Left ventricle myocardium superior (tissue), 1 donor: ENCODE measurements around the gene ADAMTS17. TPM values are rescaled to one million over a fixed set of nuclear protein-coding genes. Genes with fewer than 3 reads are reported as not detected.
A peak's percentile ranks its signal among the peaks of the same experiment; 100 is the strongest.

Source experiments
- ATAC-seq: fragments of 200-7000 bp; cut with Tn5 transposase; one replicate; pipeline ENCODE4 v1.9.1; 2020; ENCODE audit warnings: mild to moderate bottlenecking, moderate library complexity
- DNase-seq: peaks from one replicate; pipeline ENCODE4 v3.0.0-alpha.2; 2020
- intact Hi-C: fragments of 100-400 bp; cut with micrococcal nuclease; formaldehyde crosslinking; loops from one replicate; pipeline ENCODE4 v1.11.0; 2022
- long read RNA-seq: library from polyadenylated mRNA; unstranded; transcript quantifications from one replicate; pipeline ENCODE4 v2.0.0, GENCODE V29; 2021
- total RNA-seq: library from RNA; stranded (reverse); fragmentation: NEBNext Ultra II Directional; extraction: Animal tissue kit (Norgen Biotek cat#: 25700); gene quantifications from one replicate; pipeline ENCODE4 v1.2.1, GENCODE V29; 2021
- donor health status: DM: no; HTN: yes; CAD: no; lungs with severe emphysema.

ADAMTS17 gene, protein sequence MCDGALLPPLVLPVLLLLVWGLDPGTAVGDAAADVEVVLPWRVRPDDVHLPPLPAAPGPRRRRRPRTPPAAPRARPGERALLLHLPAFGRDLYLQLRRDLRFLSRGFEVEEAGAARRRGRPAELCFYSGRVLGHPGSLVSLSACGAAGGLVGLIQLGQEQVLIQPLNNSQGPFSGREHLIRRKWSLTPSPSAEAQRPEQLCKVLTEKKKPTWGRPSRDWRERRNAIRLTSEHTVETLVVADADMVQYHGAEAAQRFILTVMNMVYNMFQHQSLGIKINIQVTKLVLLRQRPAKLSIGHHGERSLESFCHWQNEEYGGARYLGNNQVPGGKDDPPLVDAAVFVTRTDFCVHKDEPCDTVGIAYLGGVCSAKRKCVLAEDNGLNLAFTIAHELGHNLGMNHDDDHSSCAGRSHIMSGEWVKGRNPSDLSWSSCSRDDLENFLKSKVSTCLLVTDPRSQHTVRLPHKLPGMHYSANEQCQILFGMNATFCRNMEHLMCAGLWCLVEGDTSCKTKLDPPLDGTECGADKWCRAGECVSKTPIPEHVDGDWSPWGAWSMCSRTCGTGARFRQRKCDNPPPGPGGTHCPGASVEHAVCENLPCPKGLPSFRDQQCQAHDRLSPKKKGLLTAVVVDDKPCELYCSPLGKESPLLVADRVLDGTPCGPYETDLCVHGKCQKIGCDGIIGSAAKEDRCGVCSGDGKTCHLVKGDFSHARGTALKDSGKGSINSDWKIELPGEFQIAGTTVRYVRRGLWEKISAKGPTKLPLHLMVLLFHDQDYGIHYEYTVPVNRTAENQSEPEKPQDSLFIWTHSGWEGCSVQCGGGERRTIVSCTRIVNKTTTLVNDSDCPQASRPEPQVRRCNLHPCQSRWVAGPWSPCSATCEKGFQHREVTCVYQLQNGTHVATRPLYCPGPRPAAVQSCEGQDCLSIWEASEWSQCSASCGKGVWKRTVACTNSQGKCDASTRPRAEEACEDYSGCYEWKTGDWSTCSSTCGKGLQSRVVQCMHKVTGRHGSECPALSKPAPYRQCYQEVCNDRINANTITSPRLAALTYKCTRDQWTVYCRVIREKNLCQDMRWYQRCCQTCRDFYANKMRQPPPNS
- 2.9 TPM for total RNA-seq
- long read RNA-seq, partial matches to known transcripts: 0 of 2 reads
- long read RNA-seq, other reads (novel, unspliced or antisense): 2 of 2 reads

DNA sequence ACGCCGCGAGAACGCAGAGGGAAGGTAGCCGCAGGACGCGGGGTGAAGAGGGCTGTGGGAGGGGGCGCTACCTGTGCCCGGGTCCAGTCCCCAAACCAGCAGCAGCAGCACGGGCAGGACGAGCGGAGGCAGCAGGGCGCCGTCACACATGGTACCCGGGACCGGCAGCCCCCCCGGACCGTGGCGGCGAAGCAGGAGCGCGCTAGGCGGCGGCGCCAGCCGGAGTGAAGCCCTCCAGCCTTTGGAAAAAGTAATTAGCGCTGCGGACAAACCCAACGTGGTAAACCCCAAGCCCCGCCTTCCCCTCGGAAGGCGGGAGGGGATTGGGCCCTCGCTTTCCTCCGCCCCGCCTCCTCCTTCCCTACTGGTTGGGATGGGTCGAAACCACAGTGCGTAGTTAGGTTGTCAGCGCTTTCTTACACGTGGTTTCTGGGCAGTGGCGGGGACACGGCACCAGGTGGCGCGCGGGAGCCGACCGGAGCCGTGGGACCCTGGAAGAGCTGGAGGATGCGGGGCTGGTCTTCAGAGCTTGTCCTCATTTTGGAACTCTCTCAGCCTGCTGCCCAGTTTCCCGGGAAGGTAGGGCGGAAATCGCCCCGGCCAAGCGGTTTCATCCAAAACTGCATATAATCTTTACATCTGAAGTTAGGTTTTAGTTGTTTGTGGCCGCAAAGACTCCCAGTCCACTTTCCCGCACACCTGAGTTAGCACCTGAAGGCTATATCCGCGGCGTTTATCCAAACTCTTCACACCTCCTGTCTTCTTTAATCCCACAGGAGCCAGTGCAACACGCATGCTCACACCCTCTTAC lies at the start of gene ADAMTS17:
Gene ADAMTS17, minus strand, starts transcription at position 226 of the 811 bp plus-strand sequence. Its CDS starts 76 bp downstream, at position 150.
- ATAC-seq: peak; percentile 99
- intact Hi-C loops: no loop called here
- peak; percentile 96 for DNase-seq

DNA sequence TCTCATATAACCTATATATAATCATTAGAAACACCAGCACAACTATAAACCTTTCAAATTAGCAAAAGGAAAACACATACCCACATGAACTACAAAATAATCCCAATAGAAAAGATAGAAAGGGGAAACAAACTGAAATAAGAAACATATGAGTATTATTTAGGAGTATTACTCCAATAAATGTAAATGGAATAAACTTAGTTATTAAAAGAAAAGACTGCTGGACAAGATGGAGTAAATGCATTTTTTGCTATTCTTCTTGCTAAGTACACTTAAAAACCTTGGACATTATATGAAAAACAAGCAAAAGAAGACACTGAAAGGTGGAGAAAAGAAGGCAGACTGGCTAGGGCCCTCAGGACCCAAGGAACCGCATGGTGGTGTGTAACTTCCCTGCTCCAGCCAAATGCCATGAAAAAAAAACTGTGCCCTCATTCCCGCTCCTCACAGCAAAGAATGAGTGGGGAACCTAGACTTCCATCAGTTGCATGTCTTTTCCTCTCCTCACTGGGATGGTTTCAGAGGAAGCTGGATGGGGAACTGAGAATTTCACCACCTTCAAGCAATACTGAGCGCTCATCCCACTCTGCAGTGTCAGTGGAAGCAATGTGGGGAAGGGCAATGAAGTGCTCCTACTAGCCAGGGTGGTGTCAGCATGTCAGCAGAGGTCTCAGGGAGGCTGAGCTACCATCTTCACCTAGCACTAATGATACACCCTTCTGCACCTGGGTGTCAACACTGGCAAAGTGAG lies 43.7 kb upstream of the ADAMTS17 start:
- DNase-seq (no peak), ATAC-seq (no peak)
- intact Hi-C loops: no loop called here

DNA sequence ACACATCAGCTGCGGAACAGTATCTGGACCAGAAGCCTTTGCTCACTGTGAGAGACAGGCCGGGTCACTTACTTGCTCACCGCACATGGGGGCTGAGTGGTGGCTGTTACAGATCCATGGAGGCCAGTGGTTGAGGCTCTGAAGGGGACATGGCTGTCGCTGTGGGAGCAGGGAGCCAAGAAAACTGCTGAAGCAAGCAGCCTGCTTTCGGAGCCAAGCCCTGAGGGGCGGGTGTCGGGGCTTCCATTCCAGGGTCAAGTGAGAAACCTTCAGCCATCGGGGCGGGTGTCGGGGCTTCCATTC lies 42.3 kb upstream of the ADAMTS17 start:
- ATAC-seq (no peak), DNase-seq (no peak)
- intact Hi-C loops: no loop called here

DNA sequence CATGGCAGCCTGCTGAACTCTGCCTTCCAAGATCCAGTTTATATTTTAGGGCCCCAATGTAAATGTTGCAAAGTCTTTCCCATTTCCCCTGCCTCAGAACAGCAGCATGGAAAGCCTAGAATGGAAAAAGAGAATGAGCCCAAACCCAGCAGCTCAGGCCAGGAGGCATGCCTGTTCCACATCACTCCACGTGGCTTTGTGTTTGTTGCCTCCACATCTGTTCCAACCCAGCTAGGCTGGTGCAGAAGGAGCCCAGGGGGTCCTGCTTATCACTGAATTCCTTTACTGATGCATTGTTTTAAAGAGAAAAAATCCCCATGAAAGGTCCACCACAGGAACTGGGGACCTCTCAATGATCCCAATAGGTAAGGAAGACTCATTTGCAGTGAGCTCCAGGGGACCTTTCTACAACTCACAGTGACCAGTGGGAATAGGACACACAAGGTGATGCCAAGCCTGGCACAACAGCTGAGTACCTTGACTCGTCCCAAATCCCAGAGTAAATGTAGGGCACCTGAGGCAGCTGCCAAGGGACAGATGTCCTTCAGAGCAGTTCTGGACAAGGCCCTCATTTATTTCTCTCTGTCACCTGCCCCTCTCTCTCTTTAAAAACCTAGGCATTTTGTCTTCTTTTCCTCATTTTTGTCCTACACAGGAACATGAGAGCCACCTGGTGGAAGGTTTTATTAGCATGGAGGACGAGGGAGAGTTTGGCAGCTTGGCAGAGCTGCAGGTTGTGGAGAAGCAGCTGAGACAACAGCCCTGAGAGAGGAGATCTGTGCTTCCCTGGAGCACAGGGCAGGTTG lies 41.7 kb upstream of the ADAMTS17 start:
- DNase-seq (no peak), ATAC-seq (no peak)
- intact Hi-C loops: no loop called here

DNA sequence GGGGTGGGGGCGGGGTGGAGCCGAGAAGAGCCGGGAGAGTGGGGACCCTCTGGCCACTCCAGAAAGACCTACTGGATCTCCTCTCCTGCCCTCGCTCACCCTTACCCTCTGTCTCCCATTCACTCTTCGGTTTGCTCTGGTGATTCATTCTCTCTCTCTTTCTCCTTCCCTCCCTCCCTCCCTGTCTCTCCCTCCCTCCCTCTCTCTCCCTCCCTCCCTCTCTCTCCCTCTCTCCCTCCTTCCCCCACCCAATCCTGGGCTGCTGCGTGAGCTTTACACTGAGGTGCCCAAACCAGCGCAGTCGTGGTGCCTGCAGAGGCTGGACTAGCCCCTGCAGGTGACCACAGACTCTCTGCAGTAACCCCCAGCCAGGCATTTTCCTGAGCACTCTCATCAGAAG lies 32.2 kb upstream of the ADAMTS17 start:
- intact Hi-C loops: no loop called here
- ATAC-seq: no peak

DNA sequence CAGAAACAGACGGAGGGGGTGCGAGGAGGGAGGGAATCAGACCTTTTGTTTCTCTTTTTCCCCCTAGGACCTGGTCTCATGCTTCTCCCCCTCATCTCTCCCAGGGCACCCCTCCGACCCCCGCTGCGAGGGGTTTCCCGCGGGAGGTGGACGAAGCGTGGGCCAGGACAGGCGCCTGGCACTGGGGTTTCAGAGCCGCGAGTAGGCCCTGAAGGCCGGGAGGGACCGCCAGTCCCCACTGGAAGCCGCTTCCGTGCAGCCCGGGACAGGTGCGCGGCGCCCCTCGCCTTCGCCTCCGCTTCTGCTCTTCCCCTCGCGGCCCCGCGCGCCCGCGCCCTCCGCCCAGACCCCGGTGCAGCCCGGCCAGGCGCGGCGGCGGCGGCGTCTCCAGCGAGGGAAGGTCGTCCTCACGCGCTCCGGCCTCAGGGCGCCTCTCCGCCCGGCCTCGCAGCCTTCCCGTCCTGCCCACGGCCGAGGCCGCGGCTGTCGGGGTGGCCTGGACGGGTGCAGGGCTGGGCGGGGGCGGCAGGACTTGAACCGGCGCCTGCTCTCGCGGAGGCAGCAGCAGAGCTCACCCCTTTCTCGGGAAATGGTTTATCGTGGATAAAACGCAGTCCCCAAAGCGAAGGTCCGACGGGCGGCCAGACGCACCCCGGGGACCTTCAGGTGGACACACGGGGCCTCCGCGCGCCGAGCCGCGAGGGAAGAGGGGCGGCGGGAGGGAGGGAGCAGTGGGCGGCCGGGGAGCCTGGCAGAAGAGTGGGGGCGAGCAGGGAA lies 31.5 kb upstream of the ADAMTS17 start:
- intact Hi-C loops: no loop called here
- DNase-seq (no peak), ATAC-seq (peak; percentile 15)

More for the DNA sequence above, 32.2 kb upstream of the ADAMTS17 start:
- DNase-seq: no peak

DNA sequence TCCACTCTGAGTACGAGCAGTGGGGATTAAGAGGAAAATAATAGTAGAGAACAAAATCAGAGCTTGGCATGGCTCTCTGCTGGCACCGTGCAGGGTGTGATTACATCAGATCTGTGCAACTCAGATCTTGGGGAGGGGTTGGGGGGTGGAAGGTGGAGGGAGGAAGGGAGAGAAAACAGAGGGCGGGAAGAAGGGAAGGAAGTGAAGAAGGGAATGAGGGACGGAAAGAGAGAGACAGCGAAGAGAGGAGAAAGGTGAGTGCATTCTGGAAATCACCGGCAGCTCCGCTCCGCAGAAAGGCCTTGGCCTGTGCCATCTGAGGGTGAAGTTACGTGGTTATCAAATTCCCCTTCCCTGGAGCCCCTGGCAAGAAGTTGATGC lies 31.0 kb upstream of the ADAMTS17 start:
- ATAC-seq (peak; percentile 57), DNase-seq (no peak)
- intact Hi-C loops: no loop called here

DNA sequence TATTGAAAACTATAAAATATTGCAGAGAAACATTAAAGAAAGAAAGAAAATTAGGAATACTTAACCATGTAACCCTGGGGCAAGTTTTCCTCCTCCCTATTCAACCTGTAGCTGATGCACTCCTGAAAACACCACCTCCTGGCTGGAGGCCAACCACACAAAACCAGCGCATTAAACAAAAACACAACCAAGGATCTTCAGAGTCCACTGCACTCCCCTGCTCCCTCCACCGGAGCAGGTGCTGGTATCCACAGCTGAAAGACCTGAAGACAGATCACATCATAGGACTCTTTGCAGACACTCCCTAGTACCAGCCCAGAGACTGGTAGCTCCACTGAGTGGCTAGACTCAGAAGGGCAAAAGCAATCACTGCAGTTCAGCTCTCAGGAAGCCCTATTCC lies 13.6 kb upstream of the ADAMTS17 start:
- ATAC-seq: no peak
- DNase-seq: no peak
- intact Hi-C loops: no loop called here

DNA sequence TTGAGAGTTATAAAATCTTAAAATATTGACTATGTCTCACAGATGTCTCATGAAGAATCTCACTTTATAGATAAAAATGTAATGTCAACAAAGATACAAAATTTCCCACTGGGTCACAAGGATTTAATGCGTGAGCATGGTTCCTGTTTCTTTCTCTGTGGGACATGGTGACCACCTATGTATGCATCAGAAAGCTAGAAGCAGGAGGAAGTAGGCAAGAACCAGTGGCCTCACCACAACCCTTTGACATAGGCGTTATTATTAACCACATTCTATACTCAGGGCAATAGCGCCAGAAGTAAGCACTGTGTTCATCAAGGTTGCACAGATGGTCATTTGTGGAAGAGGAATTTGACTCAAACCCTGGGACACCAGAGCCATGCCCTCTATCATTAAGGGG lies 11.7 kb upstream of the ADAMTS17 start:
- intact Hi-C loops: no loop called here
- no peak for DNase-seq
- no peak for ATAC-seq

DNA sequence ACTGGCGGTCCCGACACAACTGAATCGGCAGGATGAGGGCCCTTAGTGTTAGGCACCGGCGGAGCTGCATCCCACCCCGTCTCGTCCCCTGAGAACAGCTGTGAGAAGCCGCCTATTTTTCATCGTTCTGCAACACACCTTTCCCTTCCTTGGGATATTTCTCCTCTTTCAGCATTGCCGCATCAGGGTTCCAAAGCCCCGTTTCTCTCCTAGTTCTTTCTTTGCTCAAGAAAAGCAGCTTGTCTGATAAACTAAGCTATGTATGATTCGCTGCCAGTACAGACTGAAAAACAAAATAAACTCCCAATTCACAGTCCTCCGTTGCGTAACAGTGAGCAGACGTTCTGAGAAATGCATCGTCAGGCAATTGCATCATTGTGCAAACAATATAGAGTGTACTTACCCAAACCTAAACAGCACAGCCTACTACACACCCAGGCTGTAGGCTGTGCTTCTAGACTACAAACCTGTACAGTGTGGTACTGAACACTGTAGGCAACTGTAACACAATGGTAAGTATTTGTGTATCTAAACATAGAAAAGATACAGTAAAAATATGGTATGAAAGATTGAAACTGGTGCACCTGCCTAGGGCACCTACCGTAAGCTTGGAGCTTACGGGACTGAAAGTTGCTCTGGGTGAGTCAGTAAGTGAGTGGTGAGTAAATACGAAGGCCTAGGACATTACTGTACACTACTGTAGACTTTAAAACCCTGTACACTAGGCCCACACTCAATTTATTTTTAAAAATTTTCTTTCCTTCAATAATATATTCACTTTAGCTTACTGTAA lies 8.9 kb upstream of the ADAMTS17 start:
- DNase-seq (no peak), ATAC-seq (peak; percentile 66)
- intact Hi-C loops: no loop called here

DNA sequence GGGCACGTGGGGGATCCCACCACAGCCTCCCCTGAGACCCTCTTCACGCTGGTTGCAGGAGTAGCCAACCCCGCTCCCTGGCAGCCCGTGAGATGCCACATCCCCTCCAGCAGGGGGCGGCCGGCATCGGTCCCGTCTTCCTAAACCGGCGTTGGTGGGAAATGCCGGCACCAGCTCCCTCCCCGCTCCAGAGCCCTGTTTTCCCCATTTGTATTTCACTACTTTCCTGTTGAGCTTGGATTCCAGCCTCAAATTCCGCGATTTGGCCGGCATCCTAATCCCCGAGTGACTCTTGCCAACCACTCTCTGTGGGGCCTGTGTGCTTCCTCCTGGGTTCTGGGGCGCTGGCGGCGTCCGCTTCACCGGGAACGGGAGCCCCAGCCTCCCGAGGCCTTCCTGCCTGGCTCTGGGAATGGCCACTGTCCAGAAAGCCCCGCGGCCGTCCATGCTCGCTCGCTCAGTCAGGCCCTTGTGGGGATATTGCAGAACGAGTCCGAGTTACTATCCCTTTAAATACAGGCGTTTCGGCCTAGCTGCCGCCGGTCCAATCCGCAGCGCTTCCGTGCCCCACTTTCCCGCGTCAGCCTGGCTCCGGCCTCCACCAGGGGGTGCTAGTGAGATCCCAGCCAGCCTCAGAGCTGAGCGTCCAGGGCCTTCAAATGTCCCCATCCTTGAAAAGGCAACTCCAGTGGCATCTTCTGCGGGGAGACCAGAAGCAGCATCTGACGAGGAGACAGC lies 8.1 kb upstream of the ADAMTS17 start:
- intact Hi-C loops: loop anchor here (5.0 kb wide), 1 partner anchor 222 kb away; no protein-coding TSS in a partner anchor

DNA sequence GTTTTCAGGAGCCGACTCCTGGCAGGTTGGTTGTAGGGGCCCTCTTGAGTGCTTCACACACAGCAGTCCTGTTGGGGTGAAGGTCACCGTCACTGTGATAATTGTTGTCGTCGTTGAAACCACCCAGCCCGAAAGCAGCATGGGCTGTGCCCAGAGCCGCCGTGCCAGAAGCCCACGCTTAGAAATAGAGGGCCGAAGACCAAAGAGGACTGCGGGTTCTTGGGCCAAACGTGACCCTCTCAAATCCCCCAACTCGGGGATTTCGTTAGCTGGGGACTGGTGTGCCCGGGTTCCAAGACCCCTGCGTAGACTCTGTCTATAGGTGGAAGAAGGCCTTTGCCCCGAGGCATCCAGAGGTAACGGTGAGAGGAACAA lies 7.5 kb upstream of the ADAMTS17 start:
- no peak for ATAC-seq
- DNase-seq: no peak
- intact Hi-C loops: loop anchor here (5.0 kb wide), 1 partner anchor 223 kb away; no protein-coding TSS in a partner anchor

More for the DNA sequence above, 8.1 kb upstream of the ADAMTS17 start:
- DNase-seq: peak; percentile 95
- ATAC-seq: peak; percentile 97

DNA sequence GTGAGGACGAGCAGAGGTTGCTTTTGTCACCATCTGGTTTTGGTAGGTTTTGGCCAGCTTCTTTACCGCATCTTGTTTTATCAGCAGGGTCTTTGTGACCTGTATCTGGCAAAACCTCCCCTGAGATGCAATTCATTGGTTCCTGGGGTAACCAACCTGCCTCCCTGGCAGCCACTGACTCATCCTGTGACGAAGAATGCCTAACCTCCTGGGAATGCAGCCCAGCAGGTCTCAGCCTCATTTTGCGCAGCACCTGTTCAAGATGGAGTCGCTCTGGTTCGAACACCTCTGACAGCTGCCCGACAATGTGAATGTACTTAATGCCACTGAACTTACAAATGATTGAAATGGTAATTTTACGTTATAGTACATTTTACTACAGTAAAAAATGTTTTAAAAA lies 6.8 kb upstream of the ADAMTS17 start:
- intact Hi-C loops: loop anchor here (5.0 kb wide), 1 partner anchor 224 kb away; no protein-coding TSS in a partner anchor
- no peak for DNase-seq
- ATAC-seq: no peak

DNA sequence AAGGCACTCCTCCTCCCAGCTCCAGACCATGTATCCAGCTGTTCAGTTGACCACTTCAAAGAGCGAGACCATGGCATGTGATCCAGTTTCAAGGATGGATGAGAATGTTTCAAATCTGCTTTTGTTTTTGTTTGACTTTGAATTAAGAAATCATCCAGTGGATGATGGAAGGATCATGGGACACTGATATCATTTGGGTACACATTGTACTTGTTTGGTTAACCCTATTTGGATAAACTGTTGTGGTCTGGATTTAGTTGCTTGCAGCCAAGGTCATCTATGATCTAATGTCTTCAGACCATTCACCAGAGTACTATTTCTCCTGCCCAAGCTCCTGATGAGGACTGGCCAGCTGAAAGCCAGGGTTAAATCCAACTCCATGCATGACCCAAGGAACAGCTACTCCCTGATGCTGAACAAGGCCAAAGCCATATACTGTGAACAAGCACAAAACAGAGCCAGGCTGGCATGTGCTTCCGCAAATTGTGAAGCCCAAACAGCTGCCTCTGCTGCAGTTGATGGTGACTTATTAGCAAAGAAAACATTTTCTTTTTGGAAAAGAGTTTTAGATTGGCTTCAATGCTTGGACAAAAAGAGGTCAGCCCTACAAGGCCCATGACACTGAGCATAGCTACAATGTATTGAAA lies 5.2 kb upstream of the ADAMTS17 start:
- intact Hi-C loops: loop anchor here (5.0 kb wide), 1 partner anchor 225 kb away; no protein-coding TSS in a partner anchor
- ATAC-seq (no peak), DNase-seq (no peak)

DNA sequence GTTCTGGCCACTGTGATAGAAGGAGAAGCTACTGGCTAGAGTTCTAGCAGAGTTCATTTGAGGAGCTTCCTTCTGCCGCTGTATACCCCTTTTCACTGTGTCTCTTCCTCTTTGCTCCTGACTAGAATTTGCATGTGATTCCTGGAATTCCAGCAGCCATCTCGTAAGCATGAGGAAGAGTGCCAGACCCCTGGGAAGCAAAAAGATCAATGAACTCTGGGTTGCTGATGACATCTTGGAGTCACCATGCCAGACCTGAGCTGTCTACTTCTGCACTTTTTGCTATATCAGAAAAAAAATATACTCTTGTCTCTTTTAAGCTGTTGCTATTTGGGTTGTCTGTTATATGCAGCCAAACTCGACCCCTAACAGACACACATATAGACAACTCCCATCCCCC lies 3.7 kb upstream of the ADAMTS17 start:
- intact Hi-C loops: loop anchor here (5.0 kb wide), 1 partner anchor 227 kb away; no protein-coding TSS in a partner anchor
- DNase-seq (no peak), ATAC-seq (no peak)
